ENCODE results near the gene PCDHGA3.
"Not testable (repeated sequence)": the region's sequence is repeated elsewhere in the genome, so short reads cannot be mapped to it uniquely, and the experiment has no call there.

PCDHGA3 gene

GRCh38 chr5:141326088-141326854 is 17.4 kb upstream of the PCDHGA3 start:
- Histone ChIP-seq H3K4me3 (ENCODE audit: low read length) (peak overlapping the region; percentile 78), H3K4me1 (ENCODE audit: control insufficient read depth, insufficient read depth, low read length) (no peaks in the 10 kb centered on the region), H3K9me3 (ENCODE audit: control insufficient read depth, low read length) (peaks cover 6% of the 10 kb centered on the region), H3K9ac (ENCODE audit: low read length) (peak overlapping the region; percentile 73), H3K36me3 (ENCODE audit: control insufficient read depth, insufficient read depth, low read length, severe bottlenecking) (no peaks in the 10 kb centered on the region), H3K27me3 (replicated peaks; ENCODE audit: control insufficient read depth, insufficient read depth, low read length) (no peaks in the 10 kb centered on the region)
- peak; percentile 81 for DNase-seq (ENCODE audit: low read depth)

GRCh38 chr5:141328231-141328630 is 15.4 kb upstream of the PCDHGA3 start:
- DNase-seq (ENCODE audit: low read depth), result no peak
- no peaks in the 10 kb centered on the region for H3K36me3 ChIP-seq (ENCODE audit: control insufficient read depth, insufficient read depth, low read length, severe bottlenecking)
- H3K4me3 ChIP-seq (ENCODE audit: low read length), result no peak overlapping the region
- peaks cover 17% of the 10 kb centered on the region for H3K9me3 ChIP-seq (ENCODE audit: control insufficient read depth, low read length)
- H3K27me3 ChIP-seq (replicated peaks; ENCODE audit: control insufficient read depth, insufficient read depth, low read length), result no peaks in the 10 kb centered on the region
- no peak overlapping the region for H3K9ac ChIP-seq (ENCODE audit: low read length)
- no peaks in the 10 kb centered on the region for H3K4me1 ChIP-seq (ENCODE audit: control insufficient read depth, insufficient read depth, low read length)

DNA sequence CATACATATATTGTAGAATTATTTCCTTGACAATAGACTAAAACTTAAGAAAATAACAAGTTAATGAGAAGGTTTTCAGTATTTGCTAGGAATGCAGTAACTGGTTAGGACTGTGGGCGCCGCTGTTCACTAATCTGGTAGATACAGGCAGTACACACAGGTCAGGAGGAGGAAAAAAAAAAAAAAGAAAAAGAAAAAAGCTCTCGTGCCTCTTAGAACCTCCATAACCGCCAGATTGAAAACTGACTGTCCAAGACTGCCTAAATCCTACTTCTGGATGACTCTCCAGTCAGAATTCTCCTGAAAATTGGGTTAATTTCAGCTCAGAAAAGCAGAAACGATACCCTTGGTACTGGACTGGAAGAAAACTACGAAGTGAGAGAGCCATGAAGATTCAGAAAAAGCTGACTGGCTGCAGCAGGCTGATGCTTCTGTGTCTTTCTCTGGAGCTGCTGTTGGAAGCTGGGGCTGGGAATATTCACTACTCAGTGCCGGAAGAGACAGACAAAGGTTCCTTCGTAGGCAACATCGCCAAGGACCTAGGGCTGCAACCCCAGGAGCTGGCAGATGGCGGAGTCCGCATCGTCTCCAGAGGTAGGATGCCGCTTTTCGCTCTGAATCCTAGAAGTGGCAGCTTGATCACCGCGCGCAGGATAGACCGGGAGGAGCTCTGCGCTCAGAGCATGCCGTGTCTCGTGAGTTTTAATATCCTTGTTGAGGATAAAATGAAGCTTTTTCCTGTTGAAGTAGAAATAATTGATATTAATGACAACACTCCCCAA is 13.1 kb upstream of the PCDHGA3 start, which contains the start of gene PCDHGA1:
Gene PCDHGA1, plus strand, starts transcription at position 216 of the 782 bp plus-strand sequence.
- peak within 1 kb of the TSS; percentile 64 for H3K4me3 ChIP-seq (ENCODE audit: low read length)
- peak within 1 kb of the TSS; percentile 43 for H3K9ac ChIP-seq (ENCODE audit: low read length)
- peaks cover 21% of the 10 kb centered on the region for H3K9me3 ChIP-seq (ENCODE audit: control insufficient read depth, low read length)
- H3K4me1 ChIP-seq (ENCODE audit: control insufficient read depth, insufficient read depth, low read length), result no peaks in the 10 kb centered on the region
- DNase-seq (ENCODE audit: low read depth), result peak; percentile 71
- no peaks in the 10 kb centered on the region for H3K36me3 ChIP-seq (ENCODE audit: control insufficient read depth, insufficient read depth, low read length, severe bottlenecking)
- no peaks in the 10 kb centered on the region for H3K27me3 ChIP-seq (replicated peaks; ENCODE audit: control insufficient read depth, insufficient read depth, low read length)

DNA sequence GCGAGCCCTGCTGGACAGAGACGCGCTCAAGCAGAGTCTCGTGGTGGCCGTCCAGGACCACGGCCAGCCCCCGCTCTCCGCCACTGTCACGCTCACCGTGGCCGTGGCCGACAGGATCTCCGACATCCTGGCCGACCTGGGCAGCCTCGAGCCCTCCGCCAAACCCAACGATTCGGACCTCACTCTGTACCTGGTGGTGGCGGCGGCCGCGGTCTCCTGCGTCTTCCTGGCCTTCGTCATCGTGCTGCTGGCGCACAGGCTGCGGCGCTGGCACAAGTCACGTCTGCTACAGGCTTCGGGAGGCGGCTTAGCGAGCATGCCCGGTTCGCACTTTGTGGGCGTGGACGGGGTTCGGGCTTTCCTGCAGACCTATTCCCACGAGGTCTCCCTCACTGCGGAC is 11.1 kb upstream of the PCDHGA3 start:
- H3K9me3 ChIP-seq (ENCODE audit: control insufficient read depth, low read length), result peaks cover 26% of the 10 kb centered on the region
- not testable (repeated sequence) for H3K27me3 ChIP-seq (replicated peaks; ENCODE audit: control insufficient read depth, insufficient read depth, low read length); H3K9ac ChIP-seq (ENCODE audit: low read length); H3K36me3 ChIP-seq (ENCODE audit: control insufficient read depth, insufficient read depth, low read length, severe bottlenecking); H3K4me3 ChIP-seq (ENCODE audit: low read length); H3K4me1 ChIP-seq (ENCODE audit: control insufficient read depth, insufficient read depth, low read length); DNase-seq (ENCODE audit: low read depth)

GRCh38 chr5:141338538-141339306 is 4.9 kb upstream of the PCDHGA3 start, which contains the start of gene PCDHGA2:
Gene PCDHGA2, plus strand, starts transcription at chr5:141338760.
- Histone ChIP-seq H3K9ac (ENCODE audit: low read length) (peak within 1 kb of the TSS; percentile 58), H3K27me3 (replicated peaks; ENCODE audit: control insufficient read depth, insufficient read depth, low read length) (peaks cover 15% of the 10 kb centered on the region), H3K4me3 (ENCODE audit: low read length) (peak within 1 kb of the TSS; percentile 79), H3K36me3 (ENCODE audit: control insufficient read depth, insufficient read depth, low read length, severe bottlenecking) (no peaks in the 10 kb centered on the region), H3K4me1 (ENCODE audit: control insufficient read depth, insufficient read depth, low read length) (no peaks in the 10 kb centered on the region), H3K9me3 (ENCODE audit: control insufficient read depth, low read length) (peaks cover 41% of the 10 kb centered on the region)
- peak; percentile 29 for DNase-seq (ENCODE audit: low read depth)

- Histone ChIP-seq H3K27me3 (replicated peaks; ENCODE audit: control insufficient read depth, insufficient read depth, low read length) (peaks cover 15% of the 10 kb centered on the region), H3K9me3 (ENCODE audit: control insufficient read depth, low read length) (peaks cover 60% of the 10 kb centered on the region)
- not testable (repeated sequence) for DNase-seq (ENCODE audit: low read depth); H3K4me1 ChIP-seq (ENCODE audit: control insufficient read depth, insufficient read depth, low read length); H3K36me3 ChIP-seq (ENCODE audit: control insufficient read depth, insufficient read depth, low read length, severe bottlenecking); H3K4me3 ChIP-seq (ENCODE audit: low read length); H3K9ac ChIP-seq (ENCODE audit: low read length)
Measured at GRCh38 chr5:141340781-141341354, 2.8 kb upstream of the PCDHGA3 start.

DNA sequence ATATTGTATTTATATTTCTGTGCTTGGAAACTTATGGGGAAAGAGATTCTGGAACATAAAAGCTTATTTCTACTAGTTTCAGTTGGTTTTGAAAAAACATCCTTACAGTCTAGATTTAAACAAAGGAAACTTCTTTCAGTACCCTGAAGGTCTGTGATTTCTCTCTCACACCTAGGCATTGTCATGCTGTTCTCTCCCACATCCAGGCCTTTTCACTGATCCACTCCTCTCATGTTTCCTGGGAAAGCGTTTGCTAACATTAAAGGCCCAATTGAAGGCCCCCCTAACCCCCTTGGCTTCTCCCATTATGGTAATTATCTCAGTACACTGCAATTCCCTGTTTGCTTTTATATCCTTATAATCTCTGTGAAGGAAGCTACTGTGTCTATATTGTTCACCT is 856 bp upstream of the PCDHGA3 start:
- H3K4me3 ChIP-seq (ENCODE audit: low read length), result no peak overlapping the region
- no peaks in the 10 kb centered on the region for H3K4me1 ChIP-seq (ENCODE audit: control insufficient read depth, insufficient read depth, low read length)
- DNase-seq (ENCODE audit: low read depth), result no peak
- peaks cover 15% of the 10 kb centered on the region for H3K27me3 ChIP-seq (replicated peaks; ENCODE audit: control insufficient read depth, insufficient read depth, low read length)
- H3K36me3 ChIP-seq (ENCODE audit: control insufficient read depth, insufficient read depth, low read length, severe bottlenecking), result no peaks in the 10 kb centered on the region
- no peak overlapping the region for H3K9ac ChIP-seq (ENCODE audit: low read length)
- peaks cover 53% of the 10 kb centered on the region for H3K9me3 ChIP-seq (ENCODE audit: control insufficient read depth, low read length)

DNA sequence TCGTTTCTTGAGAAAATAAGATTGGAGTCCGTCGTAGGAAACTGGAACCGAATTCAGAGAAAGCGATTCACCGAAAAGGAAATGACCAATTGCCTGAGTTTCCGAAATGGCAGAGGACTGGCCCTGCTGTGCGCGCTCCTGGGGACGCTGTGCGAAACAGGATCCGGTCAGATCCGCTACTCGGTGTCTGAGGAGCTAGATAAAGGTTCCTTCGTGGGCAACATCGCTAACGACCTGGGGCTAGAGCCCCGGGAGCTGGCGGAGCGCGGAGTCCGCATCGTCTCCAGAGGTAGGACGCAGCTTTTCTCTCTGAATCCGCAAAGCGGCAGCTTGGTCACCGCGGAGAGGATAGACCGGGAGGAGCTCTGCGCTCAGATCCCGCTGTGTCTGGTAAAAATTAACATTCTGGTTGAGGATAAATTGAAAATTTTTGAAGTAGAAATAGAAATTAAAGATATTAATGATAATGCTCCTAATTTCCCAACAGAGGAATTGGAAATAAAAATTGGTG is 379 bp downstream of the PCDHGA3 start:
- no peak for DNase-seq (ENCODE audit: low read depth)
- Histone ChIP-seq H3K9me3 (ENCODE audit: control insufficient read depth, low read length) (peaks cover 42% of the 10 kb centered on the region), H3K9ac (ENCODE audit: low read length) (peak overlapping the region; percentile 68), H3K4me3 (ENCODE audit: low read length) (peak overlapping the region; percentile 79), H3K27me3 (replicated peaks; ENCODE audit: control insufficient read depth, insufficient read depth, low read length) (peaks cover 15% of the 10 kb centered on the region), H3K36me3 (ENCODE audit: control insufficient read depth, insufficient read depth, low read length, severe bottlenecking) (no peaks in the 10 kb centered on the region), H3K4me1 (ENCODE audit: control insufficient read depth, insufficient read depth, low read length) (no peaks in the 10 kb centered on the region)

GRCh38 chr5:141345327-141345726 is 1.7 kb downstream of the PCDHGA3 start:
- Histone ChIP-seq H3K9ac (ENCODE audit: low read length) (no peak overlapping the region), H3K4me1 (ENCODE audit: control insufficient read depth, insufficient read depth, low read length) (no peaks in the 10 kb centered on the region), H3K27me3 (replicated peaks; ENCODE audit: control insufficient read depth, insufficient read depth, low read length) (peaks cover 4% of the 10 kb centered on the region), H3K36me3 (ENCODE audit: control insufficient read depth, insufficient read depth, low read length, severe bottlenecking) (no peaks in the 10 kb centered on the region), H3K9me3 (ENCODE audit: control insufficient read depth, low read length) (peaks cover 34% of the 10 kb centered on the region), H3K4me3 (ENCODE audit: low read length) (no peak overlapping the region)
- no peak for DNase-seq (ENCODE audit: low read depth)

DNA sequence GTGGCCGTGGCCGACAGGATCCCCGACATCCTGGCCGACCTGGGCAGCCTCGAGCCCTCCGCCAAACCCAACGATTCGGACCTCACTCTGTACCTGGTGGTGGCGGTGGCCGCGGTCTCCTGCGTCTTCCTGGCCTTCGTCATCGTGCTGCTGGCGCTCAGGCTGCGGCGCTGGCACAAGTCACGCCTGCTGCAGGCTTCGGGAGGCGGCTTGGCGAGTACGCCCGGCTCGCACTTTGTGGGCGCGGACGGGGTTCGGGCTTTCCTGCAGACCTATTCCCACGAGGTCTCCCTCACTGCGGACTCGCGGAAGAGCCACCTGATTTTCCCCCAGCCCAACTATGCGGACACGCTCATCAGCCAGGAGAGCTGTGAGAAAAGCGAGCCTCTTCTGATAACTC is 2.4 kb downstream of the PCDHGA3 start:
- H3K9ac ChIP-seq (ENCODE audit: low read length); H3K27me3 ChIP-seq (replicated peaks; ENCODE audit: control insufficient read depth, insufficient read depth, low read length): not testable (repeated sequence)

More for the DNA sequence above, 2.4 kb downstream of the PCDHGA3 start:
- H3K4me1 ChIP-seq (ENCODE audit: control insufficient read depth, insufficient read depth, low read length); DNase-seq (ENCODE audit: low read depth); H3K36me3 ChIP-seq (ENCODE audit: control insufficient read depth, insufficient read depth, low read length, severe bottlenecking); H3K4me3 ChIP-seq (ENCODE audit: low read length): not testable (repeated sequence)
- peaks cover 40% of the 10 kb centered on the region for H3K9me3 ChIP-seq (ENCODE audit: control insufficient read depth, low read length)

Data from adipocyte (in vitro differentiated cells).